Endothelial cell of umbilical vein (primary cell): ENCODE results near the gene TMPRSS13. TPM values are rescaled to one million over a fixed set of nuclear protein-coding genes. Genes with fewer than 3 reads are reported as not detected.

Experiments used
- BruUV-seq: library from RNA; stranded (reverse); fragments of 400-500 nt; replicated peaks from 2 replicates; lab custom pipeline; 2021; lab: Mats Ljungman, UMichigan
- CTCF ChIA-PET: fragments of 300-600, 350-600 bp; sonication (Branson Sonifier 250); formaldehyde crosslinking; loops from one replicate; lab custom pipeline; 2021; ENCODE audit warnings: antibody characterized with exemption, inconsistent platforms; lab: Charles Lee
- POLR2A ChIA-PET: fragments of 300-600, 350-600 bp; sonication (Branson Sonifier 250); formaldehyde crosslinking; loops from one replicate; lab custom pipeline; 2021; ENCODE audit warnings: antibody characterized with exemption, inconsistent platforms; lab: Charles Lee
- DNase-seq: peaks from one replicate; pipeline ENCODE4 v3.0.0-alpha.2; 2011; ENCODE audit warnings: low read depth, low spot score
- FAIRE-seq: peaks from 2 replicates; lab custom pipeline; 2011; peaks lifted over from hg19 to GRCh38; lab: Jason Lieb, UNC
- H2AFZ ChIP-seq: 2 replicates; pipeline ENCODE4 v1.6.0; 2012; ENCODE audit warnings: low read depth, low read length, control low read depth, inconsistent platforms
- H3K27ac ChIP-seq: 2 replicates; pipeline ENCODE4 v1.5.1; 2011; ENCODE audit warnings: low read depth, mild to moderate bottlenecking, control low read depth, low read length, moderate library complexity; ENCODE audit not compliant: insufficient read depth
- H3K27me3 ChIP-seq, 2 experiments: 2 replicates each; pipeline versions ENCODE4 v1.6.0 to v1.6.1; 2011; ENCODE audit warnings: low read length in 2 of 2, mixed read lengths in 1 of 2; ENCODE audit not compliant: control insufficient read depth in 2 of 2, insufficient read depth in 2 of 2
- H3K36me3 ChIP-seq, 2 experiments: 2 replicates in 1 of 2; 3 replicates in 1 of 2; pipeline ENCODE4 v1.5.1; 2011; ENCODE audit warnings: low read length in 2 of 2, mild to moderate bottlenecking in 1 of 2, moderate library complexity in 1 of 2; ENCODE audit not compliant: control insufficient read depth in 2 of 2, insufficient read depth in 2 of 2; ENCODE audit errors: extremely low read depth in 1 of 2
- H3K4me1 ChIP-seq: 3 replicates; pipeline ENCODE4 v1.5.1; 2011; ENCODE audit warnings: mild to moderate bottlenecking, low read length; ENCODE audit not compliant: control insufficient read depth, insufficient read depth; ENCODE audit errors: extremely low read depth
- H3K4me2 ChIP-seq: 2 replicates; pipeline ENCODE4 v1.6.1; 2011; ENCODE audit warnings: low read length, control low read depth, mixed read lengths; ENCODE audit not compliant: insufficient read depth
- H3K4me3 ChIP-seq, 3 experiments: fragments of 200-600 bp in 1 of 3; sonication (generic), shearing (Covaris generic) in 1 of 3; replicated peaks in 1 of 3; 2 replicates each; pipeline ENCODE4 v1.5.1; 2011 to 2016; ENCODE audit warnings: control low read depth in 3 of 3, low read length in 3 of 3, mild to moderate bottlenecking in 2 of 3, inconsistent platforms in 1 of 3, low read depth in 1 of 3, moderate library complexity in 1 of 3; ENCODE audit not compliant: insufficient read depth in 1 of 3
- H3K79me2 ChIP-seq: 2 replicates; pipeline ENCODE4 v1.6.0; 2012; ENCODE audit warnings: low read length, inconsistent platforms; ENCODE audit not compliant: control insufficient read depth, insufficient read depth
- H3K9ac ChIP-seq: replicated peaks from 2 replicates; pipeline ENCODE3; 2011; ENCODE audit warnings: low read length, control low read depth; ENCODE audit not compliant: insufficient read depth; ENCODE audit errors: extremely low read depth
- H3K9me1 ChIP-seq: replicated peaks from 3 replicates; pipeline ENCODE4 v1.6.0; 2011; ENCODE audit warnings: mild to moderate bottlenecking, low read length; ENCODE audit not compliant: control insufficient read depth, insufficient read depth; ENCODE audit errors: extremely low read depth
- H3K9me3 ChIP-seq: replicated peaks from 2 replicates; pipeline ENCODE4 v1.5.1; 2012; ENCODE audit warnings: low read length, inconsistent platforms; ENCODE audit not compliant: control insufficient read depth, insufficient read depth
- H4K20me1 ChIP-seq: replicated peaks from 2 replicates; pipeline ENCODE3; 2011; ENCODE audit warnings: mild to moderate bottlenecking, low read length; ENCODE audit not compliant: control insufficient read depth, insufficient read depth; ENCODE audit errors: extremely low read depth
- CTCF ChIP-seq, 2 donors: IDR thresholded peaks; 1 replicate in 1 of 2; 2 replicates in 1 of 2; pipeline ENCODE4 v1.5.1; 2011; ENCODE audit warnings: low read length in 2 of 2, mild to moderate bottlenecking in 2 of 2, moderate library complexity in 2 of 2, control low read depth in 1 of 2, inconsistent platforms in 1 of 2, low read depth in 1 of 2; ENCODE audit not compliant: insufficient read depth in 1 of 2; ENCODE audit errors: extremely low read depth in 1 of 2
- EZH2 ChIP-seq: IDR thresholded peaks from 2 replicates; pipeline ENCODE4 v1.6.1; 2012; ENCODE audit warnings: borderline replicate concordance, low read depth, mild to moderate bottlenecking, moderate library complexity, low read length, inconsistent platforms; ENCODE audit not compliant: severe bottlenecking
- FOS ChIP-seq: IDR thresholded peaks from 2 replicates; pipeline ENCODE4 v1.6.1; 2011; ENCODE audit warnings: mild to moderate bottlenecking, low read length, moderate library complexity, borderline replicate concordance; ENCODE audit not compliant: insufficient read depth
- GATA2 ChIP-seq: IDR thresholded peaks from 2 replicates; pipeline ENCODE4 v1.7.0; 2011; ENCODE audit warnings: low read depth, mild to moderate bottlenecking, moderate library complexity, mixed read lengths, low read length; ENCODE audit not compliant: insufficient read length, insufficient read depth
- JUN ChIP-seq: IDR thresholded peaks from 2 replicates; pipeline ENCODE4 v1.6.1; 2011; ENCODE audit warnings: borderline replicate concordance, low read depth; ENCODE audit not compliant: insufficient read length, insufficient read depth
- MAX ChIP-seq: IDR thresholded peaks from 2 replicates; pipeline ENCODE4 v1.6.1; 2011; ENCODE audit not compliant: insufficient read depth, insufficient read length
- MYC ChIP-seq: IDR thresholded peaks from one replicate; pipeline ENCODE4 v1.6.1; 2011; ENCODE audit warnings: mild to moderate bottlenecking, low read depth, low read length
- POLR2A ChIP-seq: IDR thresholded peaks from 2 replicates; pipeline ENCODE4 v1.6.1; 2012; ENCODE audit warnings: low read depth, mild to moderate bottlenecking, control low read depth, low read length
- POLR2AphosphoS5 ChIP-seq: IDR thresholded peaks from 2 replicates; pipeline ENCODE4 v1.6.1; 2012; ENCODE audit warnings: low read depth, mild to moderate bottlenecking, control low read depth, low read length, moderate library complexity; ENCODE audit not compliant: insufficient read depth
- dilution Hi-C: fragments of 300-500 bp; cut with MboI; formaldehyde crosslinking; loops from one replicate; pipeline ENCODE4 v1.15.0; 2019; ENCODE audit warnings: low sequenced_read_pairs; ENCODE audit not compliant: extremely low pct_ligation_motif_present
- intact Hi-C: fragments of 100-400 bp; cut with micrococcal nuclease; formaldehyde crosslinking; loops from one replicate; pipeline ENCODE4 v1.10.0; 2022
- polyA plus RNA-seq, 4 experiments: library from polyadenylated mRNA; depleted of rRNA in 3 of 4; stranded (reverse) in 3 of 4; unstranded in 1 of 4; fragments of >200 nt; gene quantifications; 2 replicates each; pipeline versions ENCODE4 v1.2.1 to v1.2.3, GENCODE V29; 2011 to 2012; ENCODE audit warnings: missing spikeins in 1 of 4
- total RNA-seq: library from RNA; stranded (reverse); gene quantifications from 2 replicates; pipeline ENCODE4 v1.2.3, GENCODE V29; 2021

The TMPRSS13 gene
- total and polyA plus RNA-seq, 2 donors (not counting 3 experiments of a cell fraction or from before 2014, with no cell fraction given), result 0.22 to 0.46 TPM

DNA sequence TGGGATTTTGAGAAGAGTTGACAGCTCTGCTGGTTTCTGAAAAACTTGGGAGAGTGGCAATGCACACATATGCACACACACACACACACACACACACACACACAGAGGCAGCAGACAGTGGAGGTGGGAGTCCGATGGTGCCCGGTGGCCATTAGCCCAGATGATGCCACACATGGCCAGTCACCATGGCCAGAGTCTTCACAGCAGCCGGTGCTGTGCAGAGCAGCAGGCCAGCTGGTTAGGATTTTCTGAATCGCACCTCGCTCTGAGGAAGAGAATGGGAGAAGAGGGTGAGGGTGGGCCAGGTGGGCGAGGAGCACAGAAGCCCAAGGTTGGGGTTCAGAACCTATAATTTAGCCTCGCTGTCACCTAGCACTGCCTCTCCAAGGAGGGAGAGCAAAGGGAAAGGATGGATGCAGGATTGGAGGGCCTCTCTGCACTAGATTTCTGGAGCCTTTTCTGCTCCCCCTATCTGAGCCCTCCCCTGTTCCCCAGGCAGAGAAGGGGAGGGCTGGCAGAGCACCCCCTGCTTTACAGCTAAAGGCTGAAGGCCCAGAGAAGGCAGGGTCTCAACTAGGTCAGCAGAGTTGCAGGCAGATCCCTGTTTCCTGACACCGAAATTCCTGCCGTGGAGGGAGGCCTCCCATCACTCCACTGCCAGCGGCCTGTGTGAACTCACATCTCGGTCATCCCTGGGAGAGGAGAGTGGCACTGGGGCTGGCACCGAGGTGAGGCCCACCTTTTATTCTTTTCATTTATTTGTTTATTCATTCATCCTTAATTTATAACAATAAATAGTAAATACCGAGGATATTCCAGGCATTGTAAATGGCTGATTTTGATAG is 27.0 kb downstream of the TMPRSS13 start:
- DNase-seq (no peak), FAIRE-seq (no peak)
- no peaks in the 10 kb centered on the region for H3K36me3 ChIP-seq
- no peak overlapping the region for H3K4me2 ChIP-seq
- H3K9me3 ChIP-seq, result no peaks in the 10 kb centered on the region
- H3K27me3 ChIP-seq, result peaks cover 0 to 10% of the 10 kb centered on the region in 2 experiments
- no peak overlapping the region for H3K27ac ChIP-seq
- TF ChIP-seq GATA2 (no peak), FOS (no peak), POLR2AphosphoS5 (no peak), MAX (no peak), EZH2 (no peak), CTCF (IDR thresholded peaks at IDR 0.05; ENCODE audit: extremely low read depth in 1 of 2, insufficient read depth in 1 of 2, low read depth in 1 of 2, low read length in 2 of 2) (no peak), MYC (no peak), JUN (no peak), POLR2A (no peak)
- intact Hi-C loops (no loop called here), dilution Hi-C loops (no loop called here)
- no peak overlapping the region for H3K4me3 ChIP-seq
- POLR2A ChIA-PET, result no interaction called here
- CTCF ChIA-PET, result interaction anchor here (0.8 to 2.0 kb wide), 3 partner anchors 45 to 95 kb away, joined by 3 to 5 read pairs (median 4); no protein-coding TSS in a partner anchor
- BruUV-seq, result no TSS peak
- H4K20me1 ChIP-seq, result no peaks in the 10 kb centered on the region
- no peak overlapping the region for H2AFZ ChIP-seq
- H3K9ac ChIP-seq, result no peak overlapping the region
- no peaks in the 10 kb centered on the region for H3K4me1 ChIP-seq
- no peaks in the 10 kb centered on the region for H3K9me1 ChIP-seq
- no peaks in the 10 kb centered on the region for H3K79me2 ChIP-seq
